Posterior vena cava (tissue), 2 donors: ENCODE data around the gene TPSG1. TPM values are rescaled to one million over a fixed set of nuclear protein-coding genes. Genes with fewer than 3 reads are reported as not detected.
"Not testable (repeated sequence)": the region's sequence is repeated elsewhere in the genome, so short reads cannot be mapped to it uniquely, and the experiment has no call there.

Experiments
- DNase-seq: peaks from one replicate; pipeline ENCODE4 v3.0.0-alpha.2; 2020; ENCODE audit warnings: low spot score
- intact Hi-C, 2 donors: fragments of 100-400 bp; cut with DNase I; formaldehyde crosslinking; loops; one replicate each; pipeline versions ENCODE4 v1.14.1 to v1.14.2; 2022 to 2023
- total RNA-seq, 2 donors: library from RNA; stranded (reverse); fragmentation: NEBNext Ultra II Directional; extraction: Animal tissue kit (Norgen Biotek cat#: 25700); gene quantifications; one replicate each; pipeline ENCODE4 v1.2.1, GENCODE V29; 2021
- donor health status: DM: yes; HTN: yes; CAD: no.
- donor health status: DM: yes; HTN: yes; CAD: no.

Gene TPSG1
- total RNA-seq, 2 donors from 2014 or later = 0.52 to 1.3 TPM

DNA sequence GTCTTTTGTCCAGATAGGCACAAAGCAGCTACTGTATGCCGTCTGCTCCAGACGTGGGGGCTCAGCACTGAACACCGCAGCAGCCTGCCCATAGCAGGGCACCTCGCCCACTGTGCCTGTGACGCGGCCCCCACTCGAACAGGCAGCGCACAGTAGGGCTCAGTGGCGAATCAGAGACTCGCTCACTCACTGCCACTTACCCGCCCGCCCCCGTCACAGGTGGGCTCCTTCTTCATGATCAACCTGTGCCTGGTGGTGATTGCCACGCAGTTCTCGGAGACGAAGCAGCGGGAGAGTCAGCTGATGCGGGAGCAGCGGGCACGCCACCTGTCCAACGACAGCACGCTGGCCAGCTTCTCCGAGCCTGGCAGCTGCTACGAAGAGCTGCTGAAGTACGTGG, 23.6 kb downstream of the TPSG1 start:
- no peak for DNase-seq
- intact Hi-C loops = no loop called here

DNA sequence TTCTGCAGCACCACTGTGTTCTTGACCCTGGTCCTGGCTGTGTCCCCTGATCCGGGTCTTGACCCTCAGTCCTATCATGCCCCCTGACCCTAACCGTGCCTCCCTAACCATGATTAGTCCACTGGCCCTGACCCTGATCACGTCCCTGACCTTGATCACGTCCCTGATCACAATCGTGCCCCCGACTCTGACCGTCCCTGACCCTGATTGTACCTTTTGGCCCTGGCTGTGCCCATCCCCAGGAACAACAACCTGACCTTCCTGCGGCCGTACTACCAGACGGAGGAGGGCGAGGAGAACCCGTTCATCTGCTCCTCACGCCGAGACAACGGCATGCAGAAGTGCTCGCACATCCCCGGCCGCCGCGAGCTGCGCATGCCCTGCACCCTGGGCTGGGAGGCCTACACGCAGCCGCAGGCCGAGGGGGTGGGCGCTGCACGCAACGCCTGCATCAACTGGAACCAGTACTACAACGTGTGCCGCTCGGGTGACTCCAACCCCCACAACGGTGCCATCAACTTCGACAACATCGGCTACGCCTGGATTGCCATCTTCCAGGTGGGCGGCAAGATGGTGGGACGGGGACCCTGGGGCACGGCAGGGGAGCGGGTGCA, 24.9 kb downstream of the TPSG1 start:
- DNase-seq = no peak
- intact Hi-C loops = no loop called here

DNA sequence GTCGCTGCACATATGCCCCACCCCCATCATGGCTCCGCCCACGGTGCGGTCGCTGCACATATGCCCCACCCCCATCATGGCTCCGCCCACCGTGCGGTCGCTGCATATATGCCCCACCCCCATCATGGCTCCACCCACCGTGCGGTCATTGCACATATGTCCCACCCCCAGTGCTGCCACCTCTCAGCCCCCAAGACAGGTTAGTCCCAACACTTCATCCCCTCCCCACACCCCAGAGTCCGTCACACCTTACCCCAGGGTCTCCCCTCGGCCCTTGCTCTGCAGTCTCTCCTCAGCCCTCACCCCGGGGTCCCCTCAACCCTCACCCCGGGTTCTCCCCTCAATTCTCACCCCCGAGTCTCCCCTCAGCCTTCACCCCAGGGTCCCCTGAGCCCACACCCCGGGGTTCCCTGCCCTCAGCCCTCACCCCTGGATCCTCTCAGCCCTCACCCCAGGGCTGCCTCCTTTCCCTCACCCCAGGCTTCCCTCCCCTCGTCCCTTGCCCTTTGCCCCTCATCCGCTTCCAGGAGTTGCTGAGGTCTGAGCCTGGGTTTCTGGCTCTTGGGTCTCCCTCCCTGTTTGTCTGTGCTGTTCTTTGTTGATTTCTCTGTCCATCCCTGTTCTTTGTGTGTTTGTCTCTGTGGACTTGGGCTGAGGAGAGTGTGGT, 25.6 kb downstream of the TPSG1 start:
- DNase-seq = no peak
- intact Hi-C loops = no loop called here

DNA sequence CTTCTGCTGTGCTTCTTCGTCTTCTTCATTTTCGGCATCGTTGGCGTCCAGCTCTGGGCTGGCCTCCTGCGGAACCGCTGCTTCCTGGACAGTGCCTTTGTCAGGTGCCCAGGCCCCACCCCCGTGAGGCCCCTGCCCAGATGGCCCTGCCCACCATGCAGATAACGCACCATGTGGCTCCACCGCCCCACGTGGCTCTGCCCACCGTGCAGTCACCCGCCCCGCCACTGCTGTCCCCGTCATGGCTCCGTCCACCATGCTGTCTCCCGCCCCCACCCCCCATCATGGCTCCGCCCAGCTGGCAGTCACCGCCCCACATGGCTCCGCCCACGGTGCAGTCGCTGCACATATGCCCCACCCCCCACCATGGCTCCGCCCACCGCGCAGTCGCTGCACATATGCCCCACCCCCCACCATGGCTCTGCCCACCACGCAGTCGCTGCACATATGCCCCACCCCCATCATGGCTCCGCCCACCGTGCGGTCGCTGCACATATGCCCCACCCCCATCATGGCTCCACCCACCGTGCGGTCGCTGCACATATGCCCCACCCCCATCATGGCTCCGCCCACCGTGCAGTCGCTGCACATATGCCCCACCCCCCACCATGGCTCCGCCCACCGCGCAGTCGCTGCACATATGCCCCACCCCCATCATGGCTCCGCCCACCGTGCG, 26.3 kb downstream of the TPSG1 start:
- intact Hi-C loops, DNase-seq: not testable (repeated sequence)

DNA sequence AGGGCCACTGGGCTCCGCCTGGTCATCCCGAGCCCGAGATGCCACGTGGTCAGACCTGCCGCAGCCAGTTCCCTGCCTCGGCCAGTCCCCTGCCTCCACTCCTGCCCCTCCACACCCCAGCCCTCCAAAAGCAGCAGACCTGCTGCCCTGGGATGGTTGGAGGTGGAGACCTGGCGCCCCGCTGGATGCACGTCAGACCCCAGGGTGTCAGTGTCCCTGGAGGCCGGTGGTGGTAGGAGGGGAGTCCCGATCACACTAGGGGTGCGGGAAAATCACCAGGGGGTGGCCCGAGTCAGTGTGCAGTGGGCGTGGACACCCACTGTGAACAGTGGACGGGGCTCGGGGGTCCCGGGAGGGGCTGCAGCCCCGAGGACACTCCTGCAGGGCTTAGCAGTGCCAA, 26.9 kb downstream of the TPSG1 start:
- DNase-seq = no peak
- intact Hi-C loops = no loop called here

DNA sequence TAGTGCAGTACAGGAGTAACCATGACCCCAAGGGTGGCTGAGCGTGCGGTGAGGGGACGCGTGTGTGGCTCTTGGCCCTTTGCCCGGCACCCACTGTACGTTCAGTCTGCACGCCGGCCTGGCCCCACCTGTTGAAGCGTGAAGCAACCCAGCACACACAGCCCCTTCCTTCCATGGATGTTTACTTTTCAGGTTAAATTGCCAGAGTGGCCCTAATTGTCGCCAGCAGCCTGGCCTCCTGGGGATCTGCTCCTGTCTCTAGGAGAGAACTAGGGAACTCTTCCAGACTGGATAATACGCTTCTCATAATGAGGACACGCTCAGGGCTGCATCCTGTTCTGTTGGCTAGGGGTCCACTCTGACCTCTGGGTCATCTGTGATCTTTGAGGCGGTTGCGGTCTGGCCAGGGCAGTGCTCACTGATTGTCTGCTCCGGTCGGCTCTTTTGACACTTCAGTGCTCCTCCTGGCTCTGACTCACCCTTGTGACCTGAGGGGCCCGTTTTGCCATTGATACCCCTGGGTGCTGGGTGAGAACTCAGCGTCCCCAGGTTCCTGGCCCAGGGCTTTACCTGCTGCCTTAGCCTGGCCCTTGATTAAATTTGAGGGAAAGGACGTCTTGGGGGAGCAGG, 27.7 kb downstream of the TPSG1 start:
- DNase-seq = no peak
- intact Hi-C loops = no loop called here

DNA sequence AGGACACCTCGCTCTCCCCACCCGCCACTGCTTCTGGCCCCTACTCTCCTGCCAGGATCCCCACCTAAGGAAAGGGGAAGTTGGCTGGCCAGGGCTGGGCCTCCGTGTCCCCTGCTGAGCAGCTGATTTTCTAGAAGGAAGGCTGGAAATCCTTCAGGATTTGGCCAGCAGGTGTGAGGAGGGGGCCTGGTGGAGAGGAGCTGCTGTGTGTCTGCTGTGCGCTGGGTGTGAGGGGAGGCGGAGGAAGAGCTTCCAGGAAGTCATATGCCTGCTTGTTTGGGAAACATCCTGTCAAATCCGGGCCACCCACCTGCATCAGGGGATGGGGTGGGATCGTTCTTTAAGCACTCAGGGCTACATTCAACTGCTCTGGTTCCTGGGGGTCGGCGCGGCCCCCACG, 28.6 kb downstream of the TPSG1 start:
- intact Hi-C loops = no loop called here
- DNase-seq = no peak

DNA sequence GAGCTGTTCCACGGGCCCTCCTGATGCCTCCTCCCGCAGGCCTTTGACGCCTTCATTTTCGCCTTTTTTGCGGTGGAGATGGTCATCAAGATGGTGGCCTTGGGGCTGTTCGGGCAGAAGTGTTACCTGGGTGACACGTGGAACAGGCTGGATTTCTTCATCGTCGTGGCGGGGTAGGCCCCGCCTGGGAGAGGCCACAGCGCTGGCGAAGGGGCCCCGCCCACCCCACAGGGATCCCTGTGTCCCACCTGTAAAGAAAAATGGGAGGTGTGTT, 29.7 kb downstream of the TPSG1 start:
- intact Hi-C loops = loop anchor here (2.0 kb wide), 1 partner anchor 89 kb away; no protein-coding TSS in a partner anchor
- no peak for DNase-seq

DNA sequence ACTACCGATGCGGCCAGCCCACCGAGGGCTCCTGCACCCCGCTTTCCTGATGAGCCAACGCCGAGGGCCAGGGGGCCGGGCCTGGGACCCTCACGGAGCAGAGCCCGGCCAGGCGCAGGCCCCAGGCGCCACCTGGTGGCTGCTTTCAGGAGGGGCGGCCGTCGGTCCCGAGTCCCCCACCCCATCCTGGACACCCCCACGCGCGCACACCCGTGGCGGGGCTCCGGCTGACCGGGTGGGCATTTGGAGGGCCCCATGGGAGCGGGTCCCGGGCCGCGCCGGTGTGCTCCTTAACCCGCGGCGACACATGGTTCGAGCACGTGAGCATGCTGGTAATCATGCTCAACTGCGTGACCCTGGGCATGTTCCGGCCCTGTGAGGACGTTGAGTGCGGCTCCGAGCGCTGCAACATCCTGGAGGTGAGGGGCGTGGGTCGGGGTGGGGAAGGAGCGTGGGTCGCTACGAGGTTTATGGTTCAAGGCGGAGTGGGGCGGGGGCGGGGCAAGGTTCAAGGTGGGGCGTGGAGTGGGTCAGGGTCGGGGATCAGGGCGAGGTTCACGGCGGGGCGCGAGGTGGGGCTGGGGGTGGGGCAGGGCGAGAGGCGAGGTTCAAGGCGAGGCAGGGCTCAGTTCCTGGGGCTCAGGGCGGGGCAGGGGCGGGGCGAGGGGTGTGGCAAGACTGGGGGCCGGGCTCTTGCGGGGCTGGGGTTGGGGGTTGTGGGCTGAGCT, 30.2 kb downstream of the TPSG1 start:
- intact Hi-C loops = loop anchor here (2.0 to 5.0 kb wide), 2 partner anchors 43 to 88 kb away; partner anchors contain the start of gene CACNA1H (in 1 of the 2)
- no peak for DNase-seq

DNA sequence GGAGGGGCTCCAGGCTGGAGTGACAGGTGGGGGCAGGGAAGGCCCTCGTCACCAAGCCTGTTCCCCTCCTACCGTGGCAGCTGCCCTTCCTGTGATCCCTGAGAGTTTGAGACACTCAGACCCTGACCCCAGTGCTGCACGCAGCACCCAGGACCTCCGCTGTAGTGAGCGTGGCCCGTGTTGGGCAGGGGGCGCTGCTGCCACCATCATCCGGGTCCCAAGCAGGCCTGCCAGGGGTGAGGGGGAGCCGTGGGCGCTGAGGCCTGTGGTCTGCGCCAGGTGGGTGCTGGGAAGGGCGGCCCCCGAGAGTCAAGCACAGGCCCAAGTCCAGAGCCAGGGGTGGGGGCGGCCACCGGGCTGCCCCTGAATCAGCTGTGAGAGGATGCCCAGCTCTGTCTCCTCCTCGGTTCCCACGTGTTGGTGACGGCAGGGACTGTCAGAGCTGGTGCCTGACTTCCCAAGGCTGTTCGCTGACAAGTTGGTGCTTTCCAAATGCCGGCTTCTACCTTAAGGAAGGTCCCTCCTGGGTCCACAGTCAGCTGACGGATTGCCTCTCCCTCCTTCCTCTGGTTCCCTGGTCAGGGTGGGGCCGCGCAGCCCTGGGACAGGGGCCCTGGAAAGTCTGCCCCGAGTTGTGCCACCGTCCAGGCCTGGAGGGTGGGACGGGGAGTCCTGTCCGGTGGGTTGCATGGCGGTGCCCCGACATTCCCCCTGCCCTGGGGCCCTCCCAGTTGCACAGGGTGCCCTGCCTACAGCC, 31.1 kb downstream of the TPSG1 start:
- intact Hi-C loops = loop anchor here (2.0 to 5.0 kb wide), 2 partner anchors 42 to 87 kb away; partner anchors contain the start of gene CACNA1H (in 1 of the 2)
- DNase-seq = no peak

DNA sequence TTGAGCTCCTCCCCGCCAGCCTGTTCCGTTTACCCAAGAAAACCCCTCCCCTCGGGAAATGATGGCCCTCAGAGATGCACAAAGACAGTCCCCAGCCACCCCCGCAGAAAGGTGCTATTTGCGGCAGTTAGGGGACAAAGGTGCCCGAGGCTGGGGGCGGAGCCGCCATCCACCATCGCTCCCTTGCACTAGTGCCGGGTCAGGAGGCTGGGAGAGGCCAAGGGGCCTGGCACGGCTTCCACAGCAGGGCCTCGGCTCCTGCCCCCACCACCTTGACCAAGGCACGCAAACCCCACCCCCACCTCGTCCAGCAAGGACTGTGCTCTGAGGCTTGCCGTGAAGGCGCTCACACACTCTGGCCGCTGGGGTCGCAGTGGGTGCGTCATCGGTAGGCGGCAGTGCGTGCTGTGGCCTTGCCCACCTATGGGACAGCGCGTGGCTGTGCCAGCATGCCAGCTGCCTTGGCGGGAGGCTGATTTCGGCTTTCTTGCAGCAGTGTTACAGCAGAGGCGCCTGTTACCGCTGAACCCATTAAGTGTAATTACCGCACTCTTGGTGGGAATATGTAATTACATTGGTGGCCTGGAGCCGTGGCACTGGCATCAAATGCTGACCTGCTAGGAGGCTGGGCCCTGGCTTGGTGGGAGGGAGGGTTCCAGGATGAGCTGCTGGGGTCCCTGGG, 31.8 kb downstream of the TPSG1 start:
- no peak for DNase-seq
- intact Hi-C loops = loop anchor here in 1 of 2 donors (5.0 kb wide), 1 partner anchor 41 kb away; the partner anchor contains the start of gene CACNA1H

DNA sequence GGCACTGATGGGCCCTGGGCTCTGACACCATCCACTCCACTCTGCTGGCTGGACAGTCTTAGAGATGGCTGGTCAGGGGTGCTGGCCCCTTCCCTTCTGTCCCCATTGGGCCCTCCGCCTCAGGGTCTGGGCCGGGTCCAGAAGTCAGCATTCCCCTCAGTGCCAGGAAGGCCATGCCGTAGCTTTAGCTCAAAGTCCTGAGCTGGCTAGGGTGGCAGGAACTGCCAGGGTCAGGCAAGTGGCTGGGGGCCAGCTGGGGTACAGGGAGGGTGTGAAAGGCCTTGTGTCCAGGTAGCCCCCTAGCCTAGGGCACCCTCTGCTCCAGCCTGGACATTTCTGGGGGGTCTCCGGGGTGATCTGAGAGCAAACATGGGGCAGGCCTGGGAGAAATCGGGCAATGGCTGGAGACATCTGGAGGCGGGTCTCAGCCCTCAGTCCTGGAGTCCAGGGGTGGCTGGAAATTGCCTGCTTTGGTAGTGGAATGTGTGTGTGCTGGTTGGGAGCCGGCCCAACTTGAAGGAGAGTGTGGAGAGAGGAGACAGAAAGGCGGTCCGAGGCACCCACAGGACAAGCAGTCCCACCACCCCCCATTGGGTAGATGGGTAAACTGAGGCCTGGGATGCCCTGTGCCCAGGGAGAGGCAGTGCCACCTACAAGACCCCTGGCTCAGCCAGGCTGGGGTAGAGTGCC, 32.5 kb downstream of the TPSG1 start:
- DNase-seq = no peak
- intact Hi-C loops = loop anchor here in 1 of 2 donors (5.0 kb wide), 1 partner anchor 40 kb away; the partner anchor contains the start of gene CACNA1H

DNA sequence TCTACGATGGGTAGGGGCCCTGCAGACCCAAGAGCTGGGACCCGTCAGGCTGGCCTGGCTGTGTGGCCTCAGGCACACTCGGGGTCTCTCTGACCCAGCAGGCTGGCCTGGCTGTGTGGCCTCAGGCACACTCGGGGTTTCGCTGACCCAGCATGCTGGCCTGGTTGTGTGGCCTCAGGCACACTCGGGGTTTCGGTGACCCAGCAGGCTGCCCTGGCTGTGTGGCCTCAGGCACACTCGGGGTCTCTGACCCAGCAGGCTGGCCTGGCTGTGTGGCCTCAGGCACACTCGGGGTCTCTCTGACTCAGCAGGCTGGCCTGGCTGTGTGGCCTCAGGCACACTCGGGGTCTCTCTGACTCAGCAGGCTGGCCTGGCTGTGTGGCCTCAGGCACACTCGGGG, 34.3 kb downstream of the TPSG1 start:
- intact Hi-C loops = loop anchor here in 1 of 2 donors (5.0 kb wide), 1 partner anchor 38 kb away; the partner anchor contains the start of gene CACNA1H

DNA sequence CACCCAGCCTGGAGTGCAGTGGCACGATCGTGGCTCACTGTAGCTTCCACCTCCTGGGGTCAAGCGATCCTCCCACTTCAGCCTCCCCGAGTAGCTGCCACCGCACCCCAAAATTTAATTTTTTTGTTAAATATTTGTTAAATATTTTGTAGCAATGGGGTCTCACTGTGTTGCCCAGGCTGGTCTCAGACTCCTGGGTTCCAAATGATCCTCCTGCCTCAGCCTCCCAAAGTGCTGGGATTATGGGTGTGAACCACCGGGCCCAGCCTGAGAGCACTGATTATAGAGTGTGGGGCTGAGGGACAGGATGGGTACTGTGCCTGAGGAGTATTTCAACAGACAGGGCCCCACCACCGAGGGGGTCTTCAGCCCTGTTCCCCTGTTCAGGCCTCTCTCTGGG, 35.6 kb downstream of the TPSG1 start:
- no peak for DNase-seq
- intact Hi-C loops = no loop called here

More for the DNA sequence above, 34.3 kb downstream of the TPSG1 start:
- not testable (repeated sequence) for DNase-seq

DNA sequence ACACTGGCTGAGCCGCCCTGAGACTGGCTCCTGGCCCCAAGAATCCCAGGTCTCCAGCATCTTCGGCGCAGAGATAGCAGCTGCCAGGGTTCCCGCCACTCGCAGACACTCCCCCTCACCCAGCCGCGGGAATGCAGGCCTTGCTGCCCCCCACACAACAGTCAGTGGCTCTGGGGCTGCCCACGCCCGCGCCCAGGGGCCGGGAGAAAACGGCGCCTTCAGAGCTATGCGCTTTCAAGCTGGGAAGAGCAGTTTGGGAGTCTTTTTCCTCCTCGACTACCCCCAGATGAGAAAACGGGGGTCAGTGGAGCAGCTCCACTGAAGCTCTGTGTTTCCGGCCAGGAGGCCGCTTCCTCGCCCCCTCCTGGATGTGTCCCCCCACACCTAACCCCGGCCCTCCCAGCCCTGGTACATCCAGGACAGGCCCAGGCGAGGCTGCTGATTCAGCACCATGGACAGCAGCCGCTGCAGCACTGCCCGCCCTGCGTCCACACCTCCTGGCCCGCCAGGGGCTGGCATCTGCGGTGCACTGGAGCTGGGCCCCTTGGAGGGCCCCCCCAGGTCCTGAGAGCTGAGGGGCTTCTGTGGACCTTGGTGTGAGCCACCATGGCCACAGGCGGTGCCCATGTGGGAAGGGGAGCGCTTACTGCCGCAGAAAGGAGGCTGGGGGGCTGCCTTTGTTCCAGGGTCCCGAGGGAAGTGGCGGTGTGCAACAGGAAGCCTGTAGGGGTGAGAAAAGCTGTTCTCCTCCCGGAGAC, 36.5 kb downstream of the TPSG1 start:
- peak; percentile 89 for DNase-seq
- intact Hi-C loops = no loop called here

DNA sequence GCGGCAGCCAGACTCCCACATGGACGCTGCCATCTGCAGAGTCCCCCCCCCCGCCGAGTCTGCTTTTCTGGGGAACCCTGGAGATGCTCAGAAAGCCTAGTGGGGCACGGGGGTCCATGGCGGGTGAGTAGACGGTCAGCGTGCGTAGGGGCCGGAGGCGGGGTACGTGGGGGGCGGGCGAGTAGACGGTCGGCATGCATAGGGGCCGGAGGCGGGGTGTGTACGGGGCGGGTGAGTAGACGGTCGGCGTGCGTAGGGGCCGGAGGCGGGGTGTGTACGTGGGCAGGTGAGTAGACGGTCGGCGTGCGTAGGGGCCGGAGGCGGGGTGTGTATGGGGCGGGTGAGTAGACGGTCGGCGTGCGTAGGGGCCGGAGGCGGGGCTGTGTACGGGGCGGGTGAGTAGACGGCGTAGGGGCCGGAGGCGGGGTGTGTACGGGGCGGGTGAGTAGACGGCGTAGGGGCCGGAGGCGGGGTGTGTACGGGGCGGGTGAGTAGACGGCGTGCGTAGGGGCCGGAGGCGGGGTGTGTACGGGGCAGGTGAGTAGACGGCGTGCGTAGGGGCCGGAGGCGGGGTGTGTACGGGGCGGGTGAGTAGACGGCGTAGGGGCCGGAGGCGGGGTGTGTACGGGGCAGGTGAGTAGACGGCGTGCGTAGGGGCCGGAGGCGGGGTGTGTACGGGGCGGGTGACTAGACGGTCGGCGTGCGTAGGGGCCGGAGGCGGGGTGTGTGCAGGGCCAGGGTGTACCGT, 39.4 kb downstream of the TPSG1 start:
- DNase-seq, intact Hi-C loops: not testable (repeated sequence)
